ENCODE measurements around the gene TMEM233.
"Not testable (repeated sequence)": the region's sequence is repeated elsewhere in the genome, so short reads cannot be mapped to it uniquely, and the experiment has no call there.

The TMEM233 gene

GRCh38 chr12:119652665-119653064 is 59.1 kb downstream of the TMEM233 start:
- DNase-seq (ENCODE audit: extremely low read depth in 1 of 2, low read depth in 1 of 2) = no peak

DNA sequence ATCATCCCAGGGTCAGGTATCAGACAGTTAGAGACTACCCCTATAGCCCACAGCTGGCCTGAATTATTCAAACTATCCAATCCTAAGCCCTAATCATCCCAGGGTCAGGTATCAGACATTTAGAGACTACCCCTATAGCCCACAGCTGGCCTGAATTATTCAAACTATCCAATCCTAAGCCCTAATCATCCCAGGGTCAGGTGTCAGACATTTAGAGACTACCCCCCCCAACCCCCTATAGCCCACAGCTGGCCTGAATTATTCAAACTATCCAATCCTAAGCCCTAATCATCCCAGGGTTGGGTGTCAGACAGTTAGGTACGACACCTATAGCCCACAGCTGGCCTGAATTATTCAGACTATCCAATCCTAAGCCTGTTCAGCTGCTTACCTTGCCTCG is 63.4 kb downstream of the TMEM233 start:
- DNase-seq (ENCODE audit: extremely low read depth in 1 of 2, low read depth in 1 of 2) = not testable (repeated sequence)

- DNase-seq (ENCODE audit: extremely low read depth in 1 of 2, low read depth in 1 of 2) = not testable (repeated sequence)
These were observed 64.6 kb downstream of the TMEM233 start for GRCh38 chr12:119658166-119658565.

DNA sequence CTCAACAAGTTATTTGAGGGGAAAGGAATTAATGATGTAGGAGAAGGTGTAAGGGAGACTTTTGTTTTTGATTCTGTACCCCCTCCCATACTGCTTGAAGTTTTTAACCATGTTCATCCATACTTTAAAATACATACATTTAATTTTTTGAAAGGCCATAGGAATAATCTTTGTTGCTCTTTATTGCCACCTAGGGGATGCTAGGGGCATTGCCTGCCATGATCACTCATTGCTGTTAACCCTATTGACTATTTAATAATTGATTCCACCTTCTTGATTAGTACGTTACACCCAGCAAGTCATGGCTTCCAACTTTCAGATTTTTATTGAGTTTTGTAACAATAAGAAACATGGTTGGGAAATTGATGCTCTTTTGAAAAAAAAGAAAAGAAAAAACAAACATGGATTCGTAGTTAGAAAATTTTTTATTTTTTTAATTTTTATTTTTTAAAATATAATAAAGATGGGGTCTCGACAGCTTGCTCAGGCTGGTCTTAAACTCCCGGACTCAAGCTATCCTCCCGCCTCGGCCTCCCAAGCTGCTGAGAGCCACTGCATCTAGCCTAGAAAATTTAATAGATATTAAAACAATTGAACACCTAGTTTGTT is 65.8 kb downstream of the TMEM233 start:
- no peak for DNase-seq (ENCODE audit: extremely low read depth in 1 of 2, low read depth in 1 of 2)

GRCh38 chr12:119660076-119660475 is 66.5 kb downstream of the TMEM233 start:
- DNase-seq (ENCODE audit: extremely low read depth in 1 of 2, low read depth in 1 of 2) = no peak

GRCh38 chr12:119661882-119662281 is 68.3 kb downstream of the TMEM233 start:
- no peak for DNase-seq (ENCODE audit: extremely low read depth in 1 of 2, low read depth in 1 of 2)

DNA sequence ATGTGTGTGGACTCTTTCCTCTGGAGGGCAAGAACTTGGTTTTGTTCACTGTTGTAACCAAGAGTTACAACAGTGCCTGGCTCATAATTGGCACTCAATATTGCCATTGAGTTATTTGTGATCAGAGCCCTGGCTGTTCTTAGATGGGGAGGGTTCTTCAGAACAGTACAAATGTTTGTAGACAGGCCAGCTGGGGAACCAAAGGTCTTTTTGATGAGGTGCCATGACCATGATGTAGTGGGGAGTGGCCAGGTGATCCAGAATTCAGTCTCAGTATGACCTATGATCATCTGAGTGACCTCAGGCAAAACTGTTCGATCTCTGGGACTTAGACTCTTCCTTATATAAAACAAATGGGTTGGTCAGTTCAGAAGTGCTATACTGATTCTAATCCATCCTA is 71.1 kb downstream of the TMEM233 start:
- DNase-seq (ENCODE audit: extremely low read depth in 1 of 2, low read depth in 1 of 2) = no peak

DNA sequence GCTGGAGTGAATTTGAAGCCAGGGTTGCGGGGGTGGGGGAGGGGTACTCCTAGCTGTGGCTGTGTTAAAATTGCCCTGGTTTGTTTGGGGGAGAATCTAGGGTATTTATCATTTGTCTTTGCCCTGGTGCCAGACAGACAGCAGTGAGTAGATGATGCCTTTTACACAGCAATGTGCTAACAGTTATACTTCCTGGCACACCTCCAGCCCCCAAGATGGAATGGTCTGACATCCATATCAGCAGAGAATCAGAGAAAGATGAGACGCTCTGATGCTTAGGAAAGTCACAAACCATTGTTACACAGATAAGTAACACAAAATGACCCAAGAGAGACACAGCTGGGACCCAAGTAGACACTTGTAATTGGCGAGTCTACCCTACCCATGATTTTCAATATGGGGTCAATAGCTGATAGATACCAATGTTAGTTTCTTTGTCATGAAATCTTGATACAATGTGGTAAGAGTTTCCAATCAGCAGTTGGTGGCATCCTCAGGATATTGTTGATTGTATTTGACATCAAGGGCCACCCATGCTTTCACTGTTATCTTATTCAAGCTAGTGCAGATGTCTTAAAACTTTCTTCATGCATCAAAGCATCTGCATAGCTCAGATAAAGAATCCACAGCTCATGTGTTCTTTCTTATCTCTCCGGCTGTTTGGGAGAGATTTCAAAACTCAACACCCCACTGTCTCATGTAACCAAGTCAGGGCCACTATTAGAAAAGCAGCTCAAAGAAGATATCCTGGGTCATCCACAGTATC is 71.8 kb downstream of the TMEM233 start:
- no peak for DNase-seq (ENCODE audit: extremely low read depth in 1 of 2, low read depth in 1 of 2)

DNA sequence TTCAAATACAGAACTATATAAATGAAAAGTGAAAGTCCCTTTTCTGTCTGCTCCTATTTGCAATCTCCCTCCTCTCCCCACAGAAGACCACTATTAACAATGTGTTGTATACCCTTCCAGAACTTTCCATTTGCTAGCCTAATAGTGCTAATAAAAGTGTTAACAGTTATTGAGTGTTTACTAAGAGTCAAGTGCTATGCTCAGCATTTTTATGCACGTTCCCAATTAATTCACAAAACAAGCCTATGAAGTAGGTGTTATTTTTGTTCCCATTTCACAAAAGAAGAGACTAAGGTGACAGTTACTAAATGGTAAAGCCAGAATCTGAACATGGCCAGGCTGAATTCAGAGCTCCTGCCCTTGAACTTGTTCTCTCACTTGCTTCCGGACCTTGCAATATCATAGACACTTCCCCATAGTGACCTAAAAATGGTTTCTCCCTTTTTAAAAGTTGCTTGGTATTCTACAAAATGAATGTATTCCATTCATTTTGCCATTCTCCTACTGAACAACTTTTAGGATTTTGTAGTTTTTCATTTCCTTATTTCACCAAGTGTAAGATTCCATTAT is 72.7 kb downstream of the TMEM233 start:
- no peak for DNase-seq (ENCODE audit: extremely low read depth in 1 of 2, low read depth in 1 of 2)

DNA sequence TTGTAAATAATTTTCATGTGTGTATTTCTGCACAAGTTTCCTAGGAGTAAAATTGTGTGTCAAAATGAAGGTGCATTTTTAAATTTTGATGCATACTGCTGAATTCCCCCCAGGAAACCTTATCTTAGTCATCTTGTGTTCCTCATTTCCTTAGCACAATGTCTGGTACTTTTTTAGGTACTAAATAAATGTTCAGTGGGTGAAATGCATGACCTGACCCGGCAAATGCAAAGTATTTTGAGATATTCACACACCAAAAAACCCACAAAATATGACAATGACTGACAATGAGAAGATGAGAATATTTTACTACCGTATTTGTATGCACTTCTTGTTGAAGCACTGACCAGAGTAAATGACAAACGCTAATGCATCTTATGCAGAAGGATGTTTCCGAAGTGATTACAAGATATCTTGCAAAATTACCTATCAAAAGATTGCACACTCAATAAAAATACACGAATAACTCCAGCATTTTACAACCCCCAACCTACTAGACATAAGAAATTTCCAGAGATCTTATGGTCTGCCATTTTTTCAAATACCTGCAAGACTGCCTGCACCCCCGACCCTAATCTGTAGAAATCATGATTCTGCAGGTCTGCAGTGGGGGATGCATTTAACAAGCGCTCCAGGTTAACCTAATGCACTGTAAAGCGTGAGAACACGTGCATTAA is 73.5 kb downstream of the TMEM233 start:
- DNase-seq (ENCODE audit: extremely low read depth in 1 of 2, low read depth in 1 of 2) = no peak

- DNase-seq (ENCODE audit: extremely low read depth in 1 of 2, low read depth in 1 of 2) = peak; percentile 93 to 95
These were observed 74.2 kb downstream of the TMEM233 start, which contains the start of gene PRKAB1 for GRCh38 chr12:119667577-119668323. PRKAB1 (plus strand) TSS chr12:119668133; CDS start chr12:119668245, 112 bp downstream.

GRCh38 chr12:119668324-119668841 is 74.8 kb downstream of the TMEM233 start:
- DNase-seq (ENCODE audit: extremely low read depth in 1 of 2, low read depth in 1 of 2) = no peak

DNA sequence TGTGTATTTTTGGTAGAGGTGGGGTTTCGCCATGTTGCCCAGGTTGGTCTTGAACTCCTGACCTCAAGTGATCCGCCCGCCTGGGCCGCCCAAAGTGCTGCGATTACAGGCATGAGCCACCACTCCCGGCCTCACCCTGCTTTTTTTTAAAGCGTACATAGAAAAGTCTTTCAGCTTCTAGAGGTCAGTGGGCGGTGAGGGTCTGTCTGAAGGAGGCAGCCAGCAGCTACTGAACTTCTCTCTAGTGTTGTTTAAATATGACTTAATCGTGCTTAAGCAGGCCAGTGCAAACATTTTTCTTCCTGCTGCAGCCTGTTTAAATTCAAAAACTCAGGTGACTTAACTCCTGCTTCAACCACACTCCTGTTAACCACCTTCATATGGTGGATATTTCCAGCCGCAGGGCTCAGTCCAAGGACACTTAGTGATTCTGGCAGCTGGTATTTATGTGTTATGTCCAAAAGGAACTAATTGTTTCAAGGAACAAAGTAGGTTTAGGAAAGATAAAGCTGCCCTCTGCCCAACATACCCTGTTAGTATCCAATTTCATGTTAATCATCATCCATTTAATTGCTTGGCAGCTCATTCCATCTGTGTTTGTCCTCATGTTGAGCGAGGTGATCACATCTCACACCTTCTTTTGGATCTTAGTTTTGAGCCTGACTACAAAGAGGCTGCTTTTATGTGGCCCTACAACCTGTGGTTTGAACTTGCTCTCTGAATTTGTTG is 76.3 kb downstream of the TMEM233 start:
- DNase-seq (ENCODE audit: extremely low read depth in 1 of 2, low read depth in 1 of 2) = no peak

DNA sequence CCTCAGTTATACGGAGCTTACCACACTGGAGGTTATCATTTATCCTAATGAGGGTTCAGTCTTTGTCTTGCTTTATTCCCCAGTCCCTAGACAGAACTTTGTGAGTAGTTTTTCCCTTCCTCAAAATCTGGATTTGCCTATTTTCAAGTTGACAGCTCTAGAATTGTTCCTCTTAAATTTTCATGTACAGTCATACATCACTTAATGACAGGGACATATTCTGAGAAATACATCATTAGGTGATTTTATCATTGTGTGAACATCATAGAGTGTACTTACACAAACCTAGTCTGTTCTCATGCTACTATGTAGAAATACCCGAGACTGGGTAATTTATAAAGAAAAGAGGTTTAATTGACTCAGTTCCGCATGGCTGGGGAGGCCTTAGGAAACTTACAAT is 77.5 kb downstream of the TMEM233 start:
- DNase-seq (ENCODE audit: extremely low read depth in 1 of 2, low read depth in 1 of 2) = no peak

GRCh38 chr12:119672194-119672593 is 78.6 kb downstream of the TMEM233 start:
- DNase-seq (ENCODE audit: extremely low read depth in 1 of 2, low read depth in 1 of 2) = no peak

GRCh38 chr12:119673634-119674033 is 80.1 kb downstream of the TMEM233 start:
- no peak for DNase-seq (ENCODE audit: extremely low read depth in 1 of 2, low read depth in 1 of 2)

- DNase-seq (ENCODE audit: extremely low read depth in 1 of 2, low read depth in 1 of 2) = no peak
These were observed 81.0 kb downstream of the TMEM233 start for GRCh38 chr12:119674560-119674959.

- DNase-seq (ENCODE audit: extremely low read depth in 1 of 2, low read depth in 1 of 2) = no peak
These were observed 82.4 kb downstream of the TMEM233 start for GRCh38 chr12:119676022-119676421.

GRCh38 chr12:119676573-119676972 is 83.0 kb downstream of the TMEM233 start:
- DNase-seq (ENCODE audit: extremely low read depth in 1 of 2, low read depth in 1 of 2) = no peak

DNA sequence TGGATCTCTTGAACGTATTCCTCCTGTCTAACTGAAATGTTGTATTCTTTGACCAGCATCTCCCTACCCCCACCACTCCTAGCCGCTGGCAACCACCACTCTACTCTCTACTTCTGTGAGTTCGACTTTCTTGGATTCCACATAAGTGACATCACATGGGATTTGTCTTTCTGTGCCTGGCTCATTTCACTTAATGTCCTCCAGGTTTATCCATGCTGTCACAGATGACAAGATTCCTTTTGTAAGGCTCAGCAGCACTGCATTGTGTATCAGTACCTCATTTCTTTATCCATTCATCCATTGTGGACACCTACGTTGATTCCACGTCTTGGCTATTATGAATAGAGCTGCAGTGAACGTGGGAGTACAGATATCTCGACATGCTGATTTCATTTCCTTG is 84.9 kb downstream of the TMEM233 start:
- DNase-seq (ENCODE audit: extremely low read depth in 1 of 2, low read depth in 1 of 2) = no peak
